Activated T-helper 9 cell treated with anti-CD3 and anti-CD28 coated beads, Interleukin-2, amount 50 U/mL, for 16 hours (primary cell): Measurements from ENCODE around the gene MACROD2.

Experiments used
- DNase-seq: peaks from one replicate; pipeline ENCODE4 v3.0.0-alpha.2; 2020; ENCODE audit warnings: low read depth

The MACROD2 gene

GRCh38 chr20:14470231-14470899 lies 475.0 kb downstream of the MACROD2 start:
- no peak for DNase-seq

DNA sequence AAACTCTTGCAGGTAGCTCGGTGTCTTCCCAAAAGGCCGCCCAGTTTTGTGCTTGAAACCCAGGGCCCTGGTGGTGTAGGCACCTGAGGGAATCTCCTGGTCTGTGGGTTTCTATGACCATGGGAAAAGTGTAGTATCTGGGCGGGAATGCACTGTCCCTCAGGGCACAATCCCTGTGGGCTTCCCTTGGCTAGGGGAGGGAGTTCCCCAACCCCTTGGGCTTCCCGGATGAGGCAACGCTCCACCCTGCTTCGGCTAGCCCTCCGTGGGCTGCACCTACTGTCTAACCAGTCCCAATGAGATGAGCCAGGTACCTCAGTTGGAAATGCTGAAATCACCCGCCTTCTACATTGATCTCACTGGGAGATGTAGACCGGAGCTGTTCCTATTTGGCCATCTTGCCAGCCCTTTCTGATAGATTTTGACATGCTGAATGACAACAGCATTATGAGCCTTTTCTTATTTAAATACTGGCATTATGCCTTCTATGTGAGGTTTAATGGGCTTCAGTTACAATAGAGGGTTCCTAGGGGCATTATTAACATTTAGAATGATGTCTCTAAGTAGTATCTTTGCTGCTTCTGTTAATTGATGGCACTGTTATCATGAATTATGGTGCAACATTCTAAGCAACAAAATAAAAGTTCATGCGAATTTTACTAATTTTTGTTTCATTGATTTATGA lies 475.8 kb downstream of the MACROD2 start:
- DNase-seq, result no peak

- DNase-seq, result no peak
Observed at GRCh38 chr20:14477125-14477524, 481.8 kb downstream of the MACROD2 start.

DNA sequence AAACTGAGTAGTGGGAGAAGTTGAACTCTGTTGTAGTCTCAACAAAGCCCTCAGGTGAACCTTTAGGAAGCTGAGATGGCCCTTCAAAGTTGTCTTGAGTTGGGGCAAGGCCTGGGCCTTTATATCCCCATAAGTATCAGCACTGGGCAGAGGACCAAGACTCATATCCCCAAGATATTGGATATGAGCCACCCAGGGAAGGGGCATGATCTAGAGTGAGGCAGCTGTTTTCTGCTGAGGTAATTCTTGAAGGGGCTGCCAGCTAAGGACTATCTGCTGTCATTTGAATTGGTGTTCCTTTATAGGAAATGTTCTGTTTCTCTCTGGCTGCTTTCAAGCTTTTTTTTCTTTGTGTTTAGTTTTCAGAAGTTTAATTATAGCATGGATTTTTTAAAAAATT lies 482.8 kb downstream of the MACROD2 start:
- no peak for DNase-seq

DNA sequence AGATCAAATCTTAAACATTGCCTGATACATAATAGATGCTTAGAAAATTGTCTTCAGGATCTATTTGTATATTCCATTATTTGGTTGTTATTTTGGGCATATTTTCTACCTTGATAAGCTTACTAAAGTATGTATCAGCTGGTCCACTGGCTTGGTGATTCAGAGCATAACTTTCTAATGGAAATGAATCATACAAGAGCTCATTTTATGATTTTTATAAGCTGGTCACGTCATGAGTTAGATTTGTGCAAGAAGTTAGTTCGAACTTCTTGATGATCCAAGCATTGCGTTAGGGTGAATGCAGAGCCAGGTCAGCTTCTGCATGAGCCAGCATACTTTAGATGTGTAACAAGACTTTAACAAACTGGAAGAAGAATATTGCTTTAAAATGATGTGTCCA lies 486.5 kb downstream of the MACROD2 start:
- DNase-seq, result no peak

DNA sequence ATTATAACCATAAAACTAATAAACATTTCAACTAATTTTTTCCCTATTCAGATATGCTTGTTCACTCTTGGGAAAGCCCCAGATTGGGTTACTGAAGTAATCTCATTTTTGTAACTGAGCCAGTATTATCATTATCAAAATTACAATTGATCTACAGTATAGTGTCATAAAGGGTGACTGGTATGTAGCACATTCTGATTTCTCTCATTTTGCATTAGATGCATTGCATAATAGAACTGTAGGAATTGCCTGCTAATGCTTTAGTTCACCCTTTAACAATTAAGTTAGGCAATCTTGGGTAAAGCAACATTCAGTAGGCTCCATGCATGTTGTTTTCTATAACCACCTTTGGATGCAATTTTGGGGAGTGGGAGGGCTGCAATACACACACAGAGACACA lies 492.9 kb downstream of the MACROD2 start:
- no peak for DNase-seq

GRCh38 chr20:14488756-14489479 lies 493.6 kb downstream of the MACROD2 start:
- no peak for DNase-seq

- DNase-seq, result no peak
Observed at GRCh38 chr20:14489544-14489943, 494.2 kb downstream of the MACROD2 start.

- DNase-seq, result no peak
Observed at GRCh38 chr20:14491436-14491835, 496.1 kb downstream of the MACROD2 start.

DNA sequence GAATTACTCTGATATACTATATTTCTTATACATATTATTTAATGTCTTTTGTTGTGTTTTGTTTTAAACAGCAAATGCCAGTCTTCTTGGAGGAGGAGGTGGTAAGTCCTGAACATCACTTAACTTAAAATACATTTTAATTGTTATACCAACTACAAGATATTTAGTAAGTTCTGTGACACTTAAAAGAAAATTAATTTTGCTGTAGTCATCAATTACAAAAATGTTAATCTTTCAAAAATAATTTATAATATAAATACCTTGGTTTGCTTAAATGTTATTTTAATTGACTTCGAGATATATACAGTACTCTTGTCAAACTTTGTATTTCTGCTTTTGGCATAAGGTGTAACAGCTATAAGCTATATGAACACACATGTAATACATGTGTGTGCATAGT lies 498.1 kb downstream of the MACROD2 start:
- DNase-seq, result no peak

DNA sequence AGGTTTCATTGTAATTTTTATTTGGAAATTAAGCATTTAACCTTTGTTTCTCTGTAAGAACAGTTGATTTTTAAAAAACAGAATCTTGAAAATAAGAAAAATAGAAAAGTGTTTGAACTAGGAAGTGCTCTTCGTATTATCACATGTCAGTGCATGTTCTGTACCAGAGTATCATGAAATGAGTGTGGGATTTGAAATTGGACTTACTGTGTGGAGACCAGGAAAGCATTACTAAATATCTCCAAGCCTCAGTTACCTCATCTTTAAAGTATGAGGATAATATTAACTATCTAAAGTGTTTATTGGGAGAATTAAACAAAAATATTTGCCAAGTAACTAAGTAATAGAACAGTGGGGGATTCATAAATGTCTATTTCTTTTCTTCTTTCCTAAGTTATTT lies 499.0 kb downstream of the MACROD2 start:
- no peak for DNase-seq

DNA sequence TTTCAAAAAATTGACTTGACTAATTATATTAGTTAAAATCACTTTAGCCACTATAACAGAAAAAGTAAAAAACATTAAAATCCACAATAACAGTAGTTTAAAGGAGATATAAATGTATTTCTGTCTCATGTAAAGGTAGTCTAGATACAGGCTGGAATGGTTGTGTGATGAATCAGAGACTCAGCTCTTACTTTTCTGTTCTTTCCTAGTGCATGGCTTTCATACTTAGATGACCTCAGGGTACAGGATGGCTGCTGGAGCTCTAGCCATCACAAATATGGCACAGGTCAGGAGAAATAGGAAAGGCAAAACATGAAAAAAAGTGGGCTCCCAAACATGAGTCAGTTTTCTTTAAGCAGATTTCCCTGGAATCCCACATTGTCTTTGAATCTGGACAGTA lies 499.8 kb downstream of the MACROD2 start:
- DNase-seq, result no peak

DNA sequence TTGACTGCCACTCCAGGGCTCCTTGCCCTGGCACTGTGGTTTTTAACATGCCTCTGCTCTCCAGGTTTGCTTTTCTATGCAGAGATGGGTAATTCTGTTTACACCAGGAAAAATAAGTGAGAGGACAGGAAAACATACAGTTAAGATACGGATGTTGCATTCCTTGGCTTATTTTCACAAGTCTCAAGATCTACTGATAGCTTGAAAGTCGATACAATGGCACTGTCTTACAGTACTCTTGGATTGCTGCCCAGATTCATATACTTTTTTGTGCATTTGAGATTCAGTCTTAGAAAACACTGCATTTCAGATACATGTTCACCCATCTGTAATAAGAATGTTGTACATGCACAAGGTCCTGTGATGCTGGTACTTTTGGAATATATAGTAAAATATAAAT lies 501.7 kb downstream of the MACROD2 start:
- no peak for DNase-seq

- DNase-seq, result no peak
Observed at GRCh38 chr20:14498772-14499171, 503.5 kb downstream of the MACROD2 start.

- no peak for DNase-seq
Observed at GRCh38 chr20:14505476-14505875, 510.2 kb downstream of the MACROD2 start.

- DNase-seq, result no peak
Observed at GRCh38 chr20:14507711-14508110, 512.4 kb downstream of the MACROD2 start.

DNA sequence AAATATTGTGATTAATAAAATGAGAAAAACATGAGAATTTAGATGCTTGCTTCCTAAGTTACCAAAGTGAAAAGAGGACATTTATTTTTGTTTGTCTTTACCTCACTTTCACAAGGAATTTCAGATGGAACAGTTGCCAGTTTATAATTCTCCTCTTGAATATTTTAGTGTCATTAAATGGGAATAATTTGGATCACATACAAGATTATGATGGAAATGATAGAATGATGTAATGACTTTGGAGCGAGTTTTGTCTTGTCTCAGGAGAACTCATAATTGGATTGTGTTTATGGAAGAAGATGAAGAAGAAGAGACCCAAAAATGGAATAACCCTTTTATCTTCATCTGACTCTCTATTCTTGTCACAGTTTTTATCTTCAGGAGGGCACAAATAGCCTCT lies 515.0 kb downstream of the MACROD2 start:
- DNase-seq, result no peak

DNA sequence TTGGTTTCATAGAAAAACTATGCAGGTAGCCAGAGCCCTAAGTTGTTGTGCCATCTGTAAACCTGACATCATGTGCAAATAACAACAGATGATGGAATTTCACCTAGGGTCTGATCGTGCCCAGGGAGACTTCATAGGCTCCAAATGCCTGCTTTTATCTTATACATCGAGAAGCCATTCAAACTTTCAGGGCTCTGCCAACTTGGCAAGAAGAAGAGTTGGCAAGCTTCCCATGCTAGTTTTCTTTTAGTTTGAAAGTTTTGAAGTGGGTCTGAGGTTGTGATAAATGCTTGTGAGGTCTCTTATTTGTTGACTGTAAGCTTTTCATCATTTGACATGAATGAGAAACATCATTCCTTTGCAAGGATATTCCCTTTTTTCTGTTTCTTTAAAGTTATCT lies 517.5 kb downstream of the MACROD2 start:
- DNase-seq, result no peak

- no peak for DNase-seq
Observed at GRCh38 chr20:14518648-14519047, 523.3 kb downstream of the MACROD2 start.

DNA sequence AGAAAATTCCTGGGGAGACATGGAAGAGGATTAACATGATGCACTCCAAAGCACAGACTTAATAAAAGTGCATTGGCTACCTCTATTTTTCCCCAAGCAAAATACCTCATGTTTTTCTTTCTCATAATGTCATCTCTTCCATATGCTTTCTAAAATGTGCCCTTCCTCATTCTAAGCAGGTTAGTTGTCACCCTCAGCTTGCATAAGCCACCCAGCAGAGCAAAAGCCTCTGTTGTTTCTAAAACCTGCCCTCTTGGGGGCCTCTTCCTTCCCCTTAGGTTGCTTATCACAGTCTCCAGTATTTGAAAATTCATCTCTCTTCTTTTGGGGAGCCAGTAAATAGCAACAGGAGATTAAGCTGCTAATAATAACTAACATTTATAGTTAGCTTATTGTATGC lies 525.7 kb downstream of the MACROD2 start:
- no peak for DNase-seq

- DNase-seq, result no peak
Observed at GRCh38 chr20:14521436-14521835, 526.1 kb downstream of the MACROD2 start.

GRCh38 chr20:14522595-14522994 lies 527.3 kb downstream of the MACROD2 start:
- DNase-seq, result no peak

GRCh38 chr20:14523090-14523489 lies 527.8 kb downstream of the MACROD2 start:
- DNase-seq, result no peak
